Central memory CD8-positive, alpha-beta T cell (primary cell): Measurements from ENCODE around the gene RIN3.

Experiments used
- ATAC-seq: fragments of 150-1000 bp; cut with Tn5 transposase; replicated peaks from 2 replicates; pipeline ENCODE4 v1.10.0; 2022; ENCODE audit warnings: mild to moderate bottlenecking, moderate FRiP score, moderate number of reproducible peaks; ENCODE audit not compliant: poor library complexity, severe bottlenecking; ENCODE audit errors: extremely low read depth
- DNase-seq, 2 donors: peaks; one replicate each; pipeline ENCODE4 v3.0.0; 2021; ENCODE audit warnings: low spot score in 2 of 2
- H3K27ac Mint-ChIP-seq: one replicate; pipeline ENCODE4 v1.8.0; 2022; ENCODE audit warnings: low read depth, mild to moderate bottlenecking, moderate library complexity, mixed read lengths
- H3K27me3 Mint-ChIP-seq: one replicate; pipeline ENCODE4 v1.8.0; 2022; ENCODE audit warnings: mixed read lengths
- H3K36me3 Mint-ChIP-seq: one replicate; pipeline ENCODE4 v1.8.0; 2022; ENCODE audit warnings: mild to moderate bottlenecking, moderate library complexity, mixed read lengths; ENCODE audit not compliant: insufficient read depth
- H3K4me1 Mint-ChIP-seq: one replicate; pipeline ENCODE4 v1.8.0; 2022; ENCODE audit warnings: mixed read lengths
- H3K4me3 Mint-ChIP-seq: one replicate; pipeline ENCODE4 v1.8.0; 2022; ENCODE audit warnings: mild to moderate bottlenecking, moderate library complexity, mixed read lengths
- H3K9me3 Mint-ChIP-seq: one replicate; pipeline ENCODE4 v1.8.0; 2022; ENCODE audit warnings: mixed read lengths

Gene RIN3

GRCh38 chr14:92575748-92576303 lies 62.2 kb downstream of the RIN3 start:
- Mint-ChIP-seq H3K9me3 (no peaks in the 10 kb centered on the region), H3K4me3 (peak overlapping the region; percentile 7), H3K4me1 (peaks cover 59% of the 10 kb centered on the region), H3K27me3 (no peaks in the 10 kb centered on the region), H3K36me3 (peaks cover 13% of the 10 kb centered on the region), H3K27ac (no peak overlapping the region)
- no peak for ATAC-seq
- DNase-seq: no peak

GRCh38 chr14:92577321-92577742 lies 63.8 kb downstream of the RIN3 start:
- Mint-ChIP-seq H3K36me3 (peaks cover 13% of the 10 kb centered on the region), H3K4me3 (peak overlapping the region; percentile 82), H3K27me3 (no peaks in the 10 kb centered on the region), H3K9me3 (no peaks in the 10 kb centered on the region), H3K27ac (peak overlapping the region; percentile 90), H3K4me1 (peaks cover 63% of the 10 kb centered on the region)
- peak in 1 of 2 donors; percentile 25 for DNase-seq
- ATAC-seq: peak; percentile 89

GRCh38 chr14:92578511-92578910 lies 64.9 kb downstream of the RIN3 start:
- Mint-ChIP-seq H3K27ac (peak overlapping the region; percentile 90), H3K9me3 (no peaks in the 10 kb centered on the region), H3K27me3 (no peaks in the 10 kb centered on the region), H3K4me1 (peaks cover 74% of the 10 kb centered on the region), H3K4me3 (no peak overlapping the region), H3K36me3 (peaks cover 13% of the 10 kb centered on the region)
- DNase-seq (no peak), ATAC-seq (no peak)

GRCh38 chr14:92579244-92579936 lies 65.8 kb downstream of the RIN3 start:
- no peak for DNase-seq
- Mint-ChIP-seq H3K36me3 (peaks cover 13% of the 10 kb centered on the region), H3K4me1 (peaks cover 82% of the 10 kb centered on the region), H3K9me3 (no peaks in the 10 kb centered on the region), H3K27ac (peak overlapping the region; percentile 84), H3K27me3 (no peaks in the 10 kb centered on the region), H3K4me3 (peak overlapping the region; percentile 36)
- ATAC-seq: no peak

GRCh38 chr14:92581206-92581605 lies 67.6 kb downstream of the RIN3 start:
- Mint-ChIP-seq H3K4me1 (peaks cover 93% of the 10 kb centered on the region), H3K27me3 (no peaks in the 10 kb centered on the region), H3K36me3 (peaks cover 19% of the 10 kb centered on the region), H3K9me3 (no peaks in the 10 kb centered on the region), H3K27ac (no peak overlapping the region), H3K4me3 (no peak overlapping the region)
- DNase-seq (no peak), ATAC-seq (no peak)

GRCh38 chr14:92581966-92582566 lies 68.5 kb downstream of the RIN3 start:
- no peaks in the 10 kb centered on the region for H3K27me3 Mint-ChIP-seq
- no peak for ATAC-seq

GRCh38 chr14:92582706-92583452 lies 69.3 kb downstream of the RIN3 start:
- ATAC-seq: no peak
- peaks cover 13% of the 10 kb centered on the region for H3K36me3 Mint-ChIP-seq
- DNase-seq: peak in 1 of 2 donors; percentile 17
- H3K4me3 Mint-ChIP-seq: peak overlapping the region; percentile 51
- peak overlapping the region; percentile 89 for H3K27ac Mint-ChIP-seq
- peaks cover 90% of the 10 kb centered on the region for H3K4me1 Mint-ChIP-seq
- H3K27me3 Mint-ChIP-seq: no peaks in the 10 kb centered on the region
- no peaks in the 10 kb centered on the region for H3K9me3 Mint-ChIP-seq

More at GRCh38 chr14:92581966-92582566, 68.5 kb downstream of the RIN3 start:
- Mint-ChIP-seq H3K4me3 (peak overlapping the region; percentile 51), H3K27ac (peak overlapping the region; percentile 89), H3K9me3 (no peaks in the 10 kb centered on the region), H3K36me3 (peaks cover 17% of the 10 kb centered on the region), H3K4me1 (peaks cover 93% of the 10 kb centered on the region)
- no peak for DNase-seq

- Mint-ChIP-seq H3K27me3 (no peaks in the 10 kb centered on the region), H3K4me1 (peaks cover 93% of the 10 kb centered on the region), H3K27ac (no peak overlapping the region), H3K36me3 (peaks cover 14% of the 10 kb centered on the region), H3K4me3 (peak overlapping the region; percentile 64), H3K9me3 (no peaks in the 10 kb centered on the region)
- ATAC-seq (no peak), DNase-seq (no peak)
Observed at GRCh38 chr14:92584220-92584619, 70.6 kb downstream of the RIN3 start.

- no peak for DNase-seq
- Mint-ChIP-seq H3K27ac (peak overlapping the region; percentile 88), H3K4me1 (peaks cover 94% of the 10 kb centered on the region), H3K9me3 (no peaks in the 10 kb centered on the region), H3K27me3 (no peaks in the 10 kb centered on the region), H3K36me3 (peaks cover 16% of the 10 kb centered on the region), H3K4me3 (peak overlapping the region; percentile 64)
- no peak for ATAC-seq
Observed at GRCh38 chr14:92584816-92585215, 71.2 kb downstream of the RIN3 start.

- H3K27me3 Mint-ChIP-seq: no peaks in the 10 kb centered on the region
- DNase-seq: peak in 1 of 2 donors; percentile 48
- no peaks in the 10 kb centered on the region for H3K9me3 Mint-ChIP-seq
- peak; percentile 90 for ATAC-seq
- peak overlapping the region; percentile 64 for H3K4me3 Mint-ChIP-seq
- peaks cover 19% of the 10 kb centered on the region for H3K36me3 Mint-ChIP-seq
- H3K27ac Mint-ChIP-seq: peak overlapping the region; percentile 88
- H3K4me1 Mint-ChIP-seq: peaks cover 93% of the 10 kb centered on the region
Observed at GRCh38 chr14:92585981-92586937, 72.7 kb downstream of the RIN3 start.

- no peaks in the 10 kb centered on the region for H3K27me3 Mint-ChIP-seq
- ATAC-seq: peak; percentile 48
- H3K4me1 Mint-ChIP-seq: peaks cover 89% of the 10 kb centered on the region
- no peaks in the 10 kb centered on the region for H3K9me3 Mint-ChIP-seq
- H3K36me3 Mint-ChIP-seq: peaks cover 17% of the 10 kb centered on the region
- peak overlapping the region; percentile 64 for H3K4me3 Mint-ChIP-seq
- DNase-seq: no peak
- H3K27ac Mint-ChIP-seq: peak overlapping the region; percentile 88
Observed at GRCh38 chr14:92586963-92587699, 73.5 kb downstream of the RIN3 start.
